Body of pancreas (tissue), 4 donors: ENCODE data around the gene STX8.

Experiments used
- CTCF ChIP-seq, 7 experiments: fragments of 450-650 bp in 4 of 7; fragments of 200-600 bp in 3 of 7; sonication (generic) in 3 of 7; IDR thresholded peaks; one replicate each; pipeline ENCODE4 v1.5.1; 2016 to 2019; ENCODE audit warnings: antibody characterized with exemption in 7 of 7
- POLR2A ChIP-seq, 3 donors: fragments of 450-650 bp; IDR thresholded peaks; one replicate each; pipeline ENCODE4 v1.6.1; 2016; ENCODE audit warnings: antibody characterized with exemption in 3 of 3, mild to moderate bottlenecking in 2 of 3

GRCh38 chr17:9226794-9227135, 348.9 kb downstream of the STX8 start:
- TF ChIP-seq CTCF (IDR thresholded peaks at IDR 0.05) (no peak), POLR2A (IDR thresholded peaks at IDR 0.05) (no peak)
